ENCODE measurements around the gene MT2A.

MT2A gene

DNA sequence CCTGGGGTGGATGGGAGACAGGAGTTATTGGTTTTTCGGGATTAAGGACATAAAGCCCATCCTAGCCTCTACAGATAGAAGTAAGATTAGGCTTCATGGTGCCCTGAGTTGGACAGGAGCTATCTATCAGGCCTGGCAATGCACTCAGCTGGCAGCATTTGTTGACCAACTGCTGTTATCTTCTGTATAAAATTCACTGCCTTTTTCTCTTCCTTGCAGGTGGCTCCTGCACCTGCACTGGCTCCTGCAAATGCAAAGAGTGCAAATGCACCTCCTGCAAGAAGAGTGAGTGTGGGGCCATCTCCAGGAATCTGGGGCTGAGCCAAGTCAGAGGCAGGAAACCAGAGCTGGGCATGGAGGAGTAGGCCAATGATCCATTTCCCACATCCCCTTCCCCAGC is 30.7 kb downstream of the MT2A start:
- no peak for DNase-seq (ENCODE audit: low spot score)

DNA sequence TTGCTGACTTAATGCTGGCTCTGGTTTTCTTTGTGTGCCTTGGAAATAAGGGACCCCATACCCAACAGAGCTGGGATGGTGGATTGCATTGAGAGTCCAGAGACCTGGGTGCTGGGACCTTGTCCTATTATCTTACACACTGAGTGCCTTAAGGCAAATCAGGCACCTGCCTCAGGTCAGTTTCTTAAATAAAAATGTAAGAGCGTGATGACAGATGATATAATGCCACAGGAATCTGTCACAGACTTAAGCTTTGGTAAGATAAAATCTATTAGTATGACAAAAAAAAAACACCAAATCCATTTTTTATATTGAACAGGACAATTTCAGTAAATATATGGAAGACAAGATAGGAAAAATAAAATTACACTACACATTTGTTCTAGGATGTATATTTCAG is 31.7 kb downstream of the MT2A start:
- no peak for DNase-seq (ENCODE audit: low spot score)

DNA sequence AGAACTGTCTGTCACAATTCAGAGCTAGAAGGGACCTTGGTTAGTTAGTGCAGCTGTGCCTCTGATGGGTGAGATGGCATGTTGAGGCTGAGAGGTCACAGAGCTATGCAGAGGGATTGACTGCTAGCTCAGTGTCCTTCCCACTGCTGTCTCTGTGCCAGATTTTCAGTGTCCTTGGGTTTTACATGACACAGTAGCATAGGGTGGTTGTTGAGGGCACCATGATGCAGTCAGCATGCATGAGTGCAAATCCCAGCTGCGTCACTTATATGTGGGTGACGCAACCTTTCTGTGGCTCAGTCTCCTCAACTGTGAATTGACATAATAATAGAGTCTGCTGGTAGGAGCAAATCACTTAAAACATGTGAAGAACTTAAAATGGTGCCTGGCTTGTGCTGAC is 32.8 kb downstream of the MT2A start:
- DNase-seq (ENCODE audit: low spot score) = no peak

DNA sequence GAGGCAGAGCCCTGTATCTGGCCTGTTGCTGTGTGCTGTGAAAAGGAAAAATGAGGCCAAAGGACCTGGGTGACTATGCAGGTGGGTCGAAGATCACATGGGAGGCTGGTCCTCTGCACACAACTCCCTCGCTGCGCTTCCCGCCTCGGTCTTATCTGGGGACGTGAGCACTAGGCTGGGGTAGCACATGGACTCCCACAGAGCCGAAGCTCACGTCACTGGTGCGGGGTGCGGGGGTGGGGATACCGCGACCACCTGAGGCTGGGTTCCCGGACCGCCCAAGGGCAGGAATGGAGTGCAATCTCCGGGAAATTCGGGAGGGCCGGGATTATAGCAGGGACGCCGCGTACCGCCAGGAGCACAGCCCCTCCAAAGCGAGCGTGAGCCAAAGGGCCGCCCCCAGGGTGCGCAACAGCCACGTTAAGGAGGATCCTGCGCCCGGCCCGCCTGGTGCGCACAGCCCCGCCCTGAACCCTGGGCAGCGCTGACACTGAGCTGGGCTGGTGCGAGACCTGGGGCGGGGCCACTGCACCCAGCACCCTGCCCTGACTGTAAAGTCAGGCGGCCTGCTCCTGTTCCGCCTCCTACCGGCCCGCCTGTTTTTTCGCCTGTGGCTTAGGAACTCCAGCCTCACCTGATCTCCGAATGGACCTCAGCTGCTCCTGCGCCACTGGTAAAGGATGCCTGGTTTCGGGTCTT is 34.8 kb downstream of the MT2A start:
- peak; percentile 91 for DNase-seq (ENCODE audit: low spot score)

DNA sequence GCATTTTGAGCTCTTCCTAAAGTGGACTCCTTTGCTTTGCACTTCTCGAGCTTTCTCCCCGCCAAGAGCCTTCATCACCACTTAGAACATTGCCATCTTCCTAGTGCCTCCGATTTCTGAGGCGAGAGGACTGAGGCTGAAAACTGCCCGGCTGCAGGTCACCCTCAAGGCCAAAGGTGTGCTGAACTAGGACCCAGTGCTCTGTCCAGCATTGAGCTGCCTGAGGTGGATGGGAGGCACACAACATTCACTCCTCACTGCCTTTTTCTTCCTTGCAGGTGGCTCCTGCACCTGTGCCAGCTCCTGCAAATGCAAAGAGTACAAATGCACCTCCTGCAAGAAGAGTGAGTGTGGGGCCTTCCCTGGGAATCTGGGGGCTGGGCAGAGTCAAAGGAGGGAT is 35.4 kb downstream of the MT2A start:
- no peak for DNase-seq (ENCODE audit: low spot score)

DNA sequence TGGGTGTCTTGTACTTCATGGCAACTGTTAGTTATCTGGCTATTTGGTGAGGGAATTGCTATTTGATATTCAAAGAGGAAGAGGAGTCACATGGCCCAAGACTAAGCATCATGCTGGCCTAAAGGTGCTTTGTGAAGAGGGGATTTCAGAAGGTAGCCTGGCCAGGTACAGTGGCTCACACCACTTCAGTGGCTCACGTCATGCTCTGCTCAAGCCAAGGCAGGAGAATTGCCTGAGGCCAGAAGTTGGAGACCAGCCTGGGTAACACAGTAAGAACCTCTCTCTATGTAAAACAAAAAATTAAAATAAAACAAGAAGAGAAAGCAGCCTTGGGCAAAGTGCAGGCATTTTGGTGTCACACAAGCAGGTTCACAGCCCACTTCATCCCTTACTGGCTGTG is 36.9 kb downstream of the MT2A start:
- DNase-seq (ENCODE audit: low spot score) = no peak

DNA sequence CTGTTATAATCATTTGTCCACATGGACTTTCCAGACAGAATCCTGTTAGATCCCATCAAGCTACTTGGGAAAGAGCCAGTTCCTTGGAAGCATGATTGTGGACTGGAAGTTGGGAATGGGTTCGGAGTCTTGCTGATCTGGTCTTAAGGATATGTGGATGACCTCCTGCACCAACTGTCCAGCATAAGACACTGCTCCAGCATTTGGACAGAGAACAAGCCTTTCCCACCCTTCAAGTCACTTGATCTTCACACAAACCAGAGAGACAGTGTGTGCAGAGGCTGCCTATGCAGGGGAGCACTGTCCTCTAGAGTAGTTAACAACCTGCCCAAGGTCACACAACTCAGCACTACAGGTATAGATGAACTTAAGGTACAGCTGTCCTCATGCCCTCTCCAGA is 37.5 kb downstream of the MT2A start:
- DNase-seq (ENCODE audit: low spot score) = no peak

DNA sequence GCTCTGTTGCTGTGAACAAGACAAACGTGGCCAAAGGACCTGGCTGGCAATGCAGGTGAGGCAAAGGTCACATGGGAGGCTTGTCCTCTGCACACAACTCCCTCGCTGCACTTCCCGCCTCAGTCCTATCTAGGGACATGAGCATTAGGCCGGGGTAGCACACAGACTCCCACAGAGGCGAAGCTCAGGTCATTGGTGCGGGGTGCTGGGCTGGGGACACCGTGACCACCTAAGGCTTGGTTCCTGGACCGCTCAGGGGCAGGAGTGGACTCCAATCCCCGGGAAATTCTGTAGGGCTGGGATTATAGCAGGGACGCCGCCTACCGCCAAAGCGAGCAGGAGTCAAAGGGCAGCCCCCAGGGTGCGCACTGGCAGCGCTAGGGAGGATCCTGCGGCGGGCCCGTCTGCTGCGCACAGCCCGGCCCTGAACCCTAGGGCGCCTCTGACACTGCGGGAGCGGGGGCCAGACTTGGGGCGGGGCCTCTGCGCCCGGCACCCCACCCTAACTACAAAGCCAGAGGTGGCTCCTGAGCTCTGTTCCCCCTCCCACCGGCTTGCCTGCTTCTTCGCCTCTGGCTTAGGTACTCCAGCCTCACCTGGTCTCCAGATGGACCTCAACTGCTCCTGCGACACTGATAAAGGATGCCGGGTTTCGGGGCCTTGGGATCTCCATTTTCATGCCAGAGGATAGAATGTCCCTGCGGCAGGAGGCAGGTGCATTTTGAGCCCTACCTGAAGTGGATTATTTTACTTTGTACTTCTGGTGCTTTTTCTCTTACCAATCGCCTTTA is 39.5 kb downstream of the MT2A start:
- DNase-seq (ENCODE audit: low spot score) = no peak

DNA sequence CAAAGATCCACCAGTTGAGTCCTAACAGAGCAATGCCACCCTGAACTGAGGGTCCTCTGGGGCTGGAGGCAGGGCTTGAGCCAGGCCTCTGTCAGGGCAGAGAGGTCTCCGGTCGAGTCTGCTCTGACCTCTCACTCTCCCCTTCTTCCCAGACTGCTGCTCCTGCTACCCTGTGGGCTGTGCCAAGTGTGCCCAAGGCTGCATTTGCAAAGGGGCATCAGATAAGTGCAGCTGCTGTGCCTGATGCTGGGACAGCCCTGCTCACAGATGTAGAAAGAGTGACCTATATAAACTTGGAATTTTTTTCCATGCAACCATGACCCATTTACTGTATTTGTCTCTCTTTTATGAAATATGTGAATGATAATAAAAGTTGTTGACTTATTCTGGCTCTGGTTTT is 40.9 kb downstream of the MT2A start:
- no peak for DNase-seq (ENCODE audit: low spot score)

DNA sequence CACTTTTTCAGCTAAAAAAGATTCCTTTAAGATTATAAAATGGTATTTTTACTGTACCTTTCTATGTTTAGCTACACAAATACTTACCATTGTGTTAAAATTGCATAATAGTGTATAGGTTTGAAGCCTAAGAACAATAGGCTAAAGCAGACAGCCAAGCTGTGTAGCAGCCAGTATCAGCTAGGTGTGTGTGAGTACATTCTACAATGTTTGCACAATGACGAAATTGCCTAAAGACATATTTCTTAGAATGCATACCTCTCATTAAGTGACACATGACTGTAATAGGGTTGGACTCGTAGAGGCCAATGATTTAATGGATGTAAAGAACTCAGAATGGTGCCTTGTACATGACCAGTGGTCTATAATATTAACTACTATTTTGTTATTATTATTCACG is 41.4 kb downstream of the MT2A start:
- no peak for DNase-seq (ENCODE audit: low spot score)

DNA sequence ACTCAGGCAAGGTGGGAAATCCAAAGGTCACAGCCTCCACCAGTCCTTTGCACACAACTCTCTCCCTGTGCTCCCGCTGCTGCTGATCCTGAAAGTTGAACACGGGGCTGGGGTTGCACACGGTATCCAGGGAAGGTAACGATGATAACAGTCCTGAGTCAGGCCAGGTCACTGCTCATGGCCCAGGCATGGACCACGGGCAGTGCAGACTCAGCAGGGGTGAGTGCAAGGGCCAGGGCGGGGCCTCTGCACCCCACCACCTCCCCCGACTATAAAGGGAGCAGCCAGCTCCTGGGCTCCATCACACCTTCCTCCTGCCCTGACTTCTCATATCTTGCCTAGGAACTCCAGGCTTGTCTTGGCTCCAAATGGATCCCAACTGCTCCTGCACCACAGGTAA is 43.2 kb downstream of the MT2A start, which contains the start of gene MT1B:
TSS of gene MT1B (plus strand) at position 301 of the 400 bp plus-strand sequence. CDS start at position 369, 68 bp downstream.
- no peak for DNase-seq (ENCODE audit: low spot score)

DNA sequence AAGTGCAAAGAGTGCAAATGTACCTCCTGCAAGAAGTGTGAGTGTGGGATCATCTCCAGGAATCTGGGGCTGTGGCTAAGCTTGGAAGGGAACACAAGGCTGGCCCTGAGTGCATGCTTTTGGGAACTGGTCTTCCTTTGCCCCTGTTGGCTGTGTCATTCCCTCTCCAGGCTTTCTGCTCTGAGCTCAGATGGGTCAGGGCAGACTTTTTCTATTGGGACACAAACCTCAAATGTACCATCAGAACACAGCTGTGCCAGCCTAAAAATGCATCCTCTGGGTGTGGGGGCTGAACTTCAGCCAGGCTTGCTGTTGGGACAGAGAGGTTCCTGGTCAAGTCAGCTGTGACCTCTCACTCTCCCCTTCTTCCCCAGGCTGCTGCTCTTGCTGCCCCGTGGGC is 44.2 kb downstream of the MT2A start:
- no peak for DNase-seq (ENCODE audit: low spot score)

DNA sequence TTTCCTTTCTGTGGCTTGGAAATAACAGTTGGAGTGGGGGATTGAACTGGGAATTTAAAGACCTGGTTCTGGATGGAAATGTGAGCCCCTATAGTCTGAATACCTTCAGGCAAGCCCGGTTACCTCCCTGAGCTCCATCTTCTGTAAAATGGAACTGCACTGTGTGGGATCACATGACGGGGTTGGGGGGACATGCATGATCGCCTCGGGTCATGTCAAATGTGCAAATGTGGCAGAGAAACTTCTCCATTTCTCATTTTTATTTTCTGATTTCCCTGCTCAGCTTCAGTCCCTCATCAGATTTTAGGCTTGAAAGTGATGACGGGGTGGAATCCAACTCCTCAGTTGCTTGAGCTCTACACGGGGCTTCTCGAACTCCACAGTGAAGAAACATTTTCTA is 44.8 kb downstream of the MT2A start:
- no peak for DNase-seq (ENCODE audit: low spot score)

DNA sequence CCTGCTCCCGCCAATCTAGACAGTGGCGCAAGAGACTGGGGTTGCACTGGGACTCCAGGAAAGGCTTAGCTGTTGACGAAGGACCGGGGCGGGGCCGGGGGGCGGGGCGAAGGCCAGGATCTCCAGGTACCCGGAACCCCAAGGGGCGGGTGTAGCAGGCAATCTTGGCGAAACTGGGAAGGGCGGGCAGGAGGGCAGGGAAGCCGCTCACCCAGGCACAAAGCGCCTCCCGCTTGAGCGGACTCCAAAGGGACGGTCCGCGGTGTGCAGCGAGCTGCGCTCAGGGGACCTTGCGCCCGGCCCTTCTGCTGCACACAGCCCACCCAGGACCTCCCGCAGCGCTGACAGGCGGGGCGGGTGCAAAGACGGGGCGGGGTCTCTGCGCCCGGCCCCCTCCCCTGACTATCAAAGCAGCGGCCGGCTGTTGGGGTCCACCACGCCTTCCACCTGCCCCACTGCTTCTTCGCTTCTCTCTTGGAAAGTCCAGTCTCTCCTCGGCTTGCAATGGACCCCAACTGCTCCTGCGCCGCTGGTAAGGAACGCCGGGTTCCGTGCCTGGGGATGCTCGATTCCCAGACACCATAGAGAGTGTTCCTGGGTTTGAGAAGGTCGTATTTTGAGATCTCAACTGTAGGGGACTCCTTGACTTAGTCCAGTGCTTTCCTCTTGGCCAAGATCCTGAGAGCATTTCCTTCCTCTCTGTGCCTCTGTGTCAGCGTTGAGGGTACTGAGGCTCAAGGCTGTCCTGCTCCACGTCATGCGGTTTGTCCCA is 49.4 kb downstream of the MT2A start, which contains the start of gene MT1F:
TSS of gene MT1F (plus strand) at position 405 of the 772 bp plus-strand sequence. CDS start at position 505, 100 bp downstream.
- DNase-seq (ENCODE audit: low spot score) = peak; percentile 62

DNA sequence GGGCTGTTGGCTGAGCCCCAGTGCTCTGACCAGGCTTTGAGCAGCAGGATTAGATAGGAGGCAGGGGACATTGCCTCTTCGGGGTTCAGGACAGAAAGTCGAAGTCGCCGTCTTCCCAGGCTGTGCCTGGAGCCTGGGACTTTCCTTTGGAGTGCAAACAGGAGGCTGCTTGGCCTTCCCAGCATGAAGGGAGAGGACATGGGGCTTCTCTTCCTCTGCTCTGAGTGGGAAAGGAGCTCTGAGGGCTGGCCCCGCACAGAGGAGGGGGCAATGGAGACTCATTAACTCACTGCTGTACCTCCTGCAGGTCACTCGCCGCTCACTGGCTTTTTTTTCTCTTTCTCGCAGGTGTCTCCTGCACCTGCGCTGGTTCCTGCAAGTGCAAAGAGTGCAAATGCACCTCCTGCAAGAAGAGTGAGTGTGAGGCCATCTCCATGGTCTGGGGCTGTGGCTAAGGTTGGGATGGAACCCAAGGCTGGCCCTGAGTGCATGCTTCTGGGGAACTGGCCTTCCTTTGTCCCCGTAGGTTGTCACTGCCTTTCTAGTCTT is 50.0 kb downstream of the MT2A start:
- DNase-seq (ENCODE audit: low spot score) = no peak
